ENCODE measurements around the gene GLRX5.
"Not testable (repeated sequence)": the region's sequence is repeated elsewhere in the genome, so short reads cannot be mapped to it uniquely, and the experiment has no call there.

GLRX5 gene

GRCh38 chr14:95585953-95586620 lies 51.2 kb downstream of the GLRX5 start:
- no peak overlapping the region for H3K9ac ChIP-seq (ENCODE audit: low read length)
- no peaks in the 10 kb centered on the region for H3K36me3 ChIP-seq (ENCODE audit: low read length)
- no peaks in the 10 kb centered on the region for H4K20me1 ChIP-seq (ENCODE audit: low read depth, low read length)
- H2AFZ ChIP-seq (ENCODE audit: low read depth, low read length, severe bottlenecking) = no peak overlapping the region
- H3K27me3 ChIP-seq (ENCODE audit: low read length) = no peaks in the 10 kb centered on the region
- no peak overlapping the region for H3K4me3 ChIP-seq (ENCODE audit: insufficient read depth, low read length, poor library complexity, severe bottlenecking)
- TF ChIP-seq CTCF (IDR thresholded peaks at IDR 0.05; ENCODE audit: insufficient read depth, low read length, poor library complexity, severe bottlenecking) = no peak
- TF ChIP-seq EZH2phosphoT487 (conservative IDR thresholded peaks at IDR 0.05; ENCODE audit: low read length) = no peak
- H3K9me2 ChIP-seq (replicated peaks; ENCODE audit: insufficient read depth, low read length) = no peaks in the 10 kb centered on the region
- H3K79me2 ChIP-seq (ENCODE audit: insufficient read depth, low read length) = no peaks in the 10 kb centered on the region
- no peaks in the 10 kb centered on the region for H3F3A ChIP-seq (ENCODE audit: insufficient read depth)
- no peak overlapping the region for H3K4me2 ChIP-seq (ENCODE audit: low read depth, low read length, poor library complexity, severe bottlenecking)
- H3K9me3 ChIP-seq (ENCODE audit: insufficient read depth, low read length) = peaks cover 6% of the 10 kb centered on the region; the same call in 1 of the 2 replicates
- H3K27ac ChIP-seq (ENCODE audit: low read depth, low read length) = no peak overlapping the region

- H3K9me3 ChIP-seq (ENCODE audit: insufficient read depth, low read length); H3K4me2 ChIP-seq (ENCODE audit: low read depth, low read length, poor library complexity, severe bottlenecking); H3K9ac ChIP-seq (ENCODE audit: low read length); H3K9me2 ChIP-seq (replicated peaks; ENCODE audit: insufficient read depth, low read length); H3K36me3 ChIP-seq (ENCODE audit: low read length); H4K20me1 ChIP-seq (ENCODE audit: low read depth, low read length); H3K27me3 ChIP-seq (ENCODE audit: low read length); H3K27ac ChIP-seq (ENCODE audit: low read depth, low read length); H2AFZ ChIP-seq (ENCODE audit: low read depth, low read length, severe bottlenecking); H3F3A ChIP-seq (ENCODE audit: insufficient read depth); H3K79me2 ChIP-seq (ENCODE audit: insufficient read depth, low read length); H3K4me3 ChIP-seq (ENCODE audit: insufficient read depth, low read length, poor library complexity, severe bottlenecking): not testable (repeated sequence)
Observed at GRCh38 chr14:95591182-95591581, 56.3 kb downstream of the GLRX5 start.
